Epithelial cell of alveolus of lung (primary cell): ENCODE data around the gene CWC22. TPM values are rescaled to one million over a fixed set of nuclear protein-coding genes. Genes with fewer than 3 reads are reported as not detected.

ENCODE experiments used
- total RNA-seq: library from RNA; depleted of rRNA; stranded (reverse); fragments of >200 nt; gene quantifications from 2 replicates; pipeline ENCODE4 v1.2.1, GENCODE V29; 2015

CWC22 gene
- total RNA-seq: 10.7 and 13.4 TPM in 2 replicates

GRCh38 chr2:180006781-180007579 is at the start of gene CWC22:
TSS of gene CWC22 (minus strand) at chr2:180007297. CDS start at chr2:179993341, 13,956 bp downstream.

Other genes starting within 250 kb of the CWC22 start
- not detected in 2 replicates for gene ZNF385B, start 145.7 kb downstream of the CWC22 start, total RNA-seq